Right lobe of liver (tissue), 6 donors: ENCODE data around the gene C5AR2. TPM values are rescaled to one million over a fixed set of nuclear protein-coding genes. Genes with fewer than 3 reads are reported as not detected.
"Not testable (repeated sequence)": the region's sequence is repeated elsewhere in the genome, so short reads cannot be mapped to it uniquely, and the experiment has no call there.

ENCODE experiments used
- ATAC-seq, 4 donors: fragments of 200-7000 bp; cut with Tn5 transposase; one replicate each; pipeline ENCODE4 v1.9.1; 2020; ENCODE audit warnings: mild to moderate bottlenecking in 4 of 4, moderate library complexity in 4 of 4
- DNase-seq, 3 donors: peaks; one replicate each; pipeline ENCODE4 v3.0.0-alpha.2; 2020
- H3K27ac ChIP-seq, 3 donors: fragments of 200-600 bp; one replicate each; pipeline ENCODE4 v1.8.0; 2022
- H3K27me3 ChIP-seq, 2 donors: fragments of 200-600 bp; one replicate each; pipeline ENCODE4 v1.8.0; 2022
- H3K36me3 ChIP-seq, 4 donors: fragments of 200-600 bp; sonication (generic) in 1 of 4; one replicate each; pipeline versions ENCODE4 v1.5.1 to v1.8.0; 2017 to 2022; ENCODE audit warnings: control low read depth in 1 of 4
- H3K4me1 ChIP-seq, 4 donors: fragments of 200-600 bp; sonication (generic) in 1 of 4; one replicate each; pipeline versions ENCODE4 v1.5.1 to v1.8.0; 2017 to 2022; ENCODE audit warnings: control low read depth in 1 of 4
- H3K4me3 ChIP-seq, 3 donors: fragments of 200-600 bp; one replicate each; pipeline ENCODE4 v1.8.0; 2022
- H3K9me3 ChIP-seq, 4 donors: fragments of 200-600 bp; sonication (generic) in 1 of 4; one replicate each; pipeline versions ENCODE4 v1.5.1 to v1.8.0; 2017 to 2022; ENCODE audit warnings: control low read depth in 1 of 4
- CTCF ChIP-seq, 4 donors: fragments of 200-600 bp in 3 of 4; fragments of 450-650 bp in 1 of 4; IDR thresholded peaks; one replicate each; pipeline versions ENCODE4 v1.5.1 to v1.8.0; 2016 to 2022; ENCODE audit warnings: antibody characterized with exemption in 4 of 4, mild to moderate bottlenecking in 2 of 4
- POLR2A ChIP-seq: fragments of 450-650 bp; IDR thresholded peaks from one replicate; pipeline ENCODE4 v1.6.1; 2017; ENCODE audit warnings: antibody characterized with exemption, mild to moderate bottlenecking
- WGBS: methylation state at CpG from one replicate; pipeline ENCODE4 v1.1.6; 2018; ENCODE audit warnings: low coverage, low lambda C conversion rate; ENCODE audit not compliant: insufficient coverage; ENCODE audit errors: missing lambda C conversion rate; 5-methylcytosine and 5-hydroxymethylcytosine counted together
- intact Hi-C, 2 donors: fragments of 100-400 bp; cut with DNase I; formaldehyde crosslinking; loops; one replicate each; pipeline versions ENCODE4 v1.11.2 to v1.14.1; 2022
- total RNA-seq, 6 experiments: library from RNA; depleted of rRNA in 2 of 6; stranded (reverse); fragments of >200 nt in 2 of 6; fragmentation: NEBNext Ultra II Directional in 3 of 6; extraction: Animal tissue kit (Norgen Biotek cat#: 25700) in 3 of 6; gene quantifications; one replicate each; pipeline versions ENCODE4 v1.1.0 to v1.2.4, GENCODE V29; 2016 to 2023
- donor health status: DM: no; HTN: yes; CAD: no.
- donor health status: DM: no; HTN: no; CAD: no.
- donor health status: DM: no; HTN: no; CAD: no.
- donor health status: DM: no; HTN: yes; CAD: no.
- donor health status: DM: no; HTN: yes; CAD: no.

Gene C5AR2
- total RNA-seq, 6 experiments from 2014 or later = 1.1 to 6.6 (median 3.7) TPM

DNA sequence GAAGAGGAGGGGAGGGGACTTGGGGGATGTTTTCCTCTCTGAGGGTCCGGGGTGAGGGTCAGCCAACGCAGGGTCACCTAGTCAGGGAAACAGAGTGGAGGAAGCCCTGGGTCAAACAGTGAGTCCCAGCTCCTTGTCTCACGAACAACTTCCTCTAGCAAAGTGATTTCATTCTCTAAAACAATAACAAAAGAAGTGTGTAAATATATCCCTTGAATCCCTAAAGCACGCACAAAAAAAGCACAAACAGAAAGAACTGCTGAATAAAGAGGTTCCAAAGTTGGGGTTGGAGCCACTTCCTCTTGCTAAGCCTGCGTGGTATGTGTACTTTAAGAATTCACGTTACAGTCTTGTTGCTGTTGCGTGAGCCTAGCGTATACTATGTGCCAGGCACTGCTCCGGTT lies 1.5 kb upstream of the C5AR2 start:
- H3K4me1 ChIP-seq = no peaks in the 10 kb centered on the region

DNA sequence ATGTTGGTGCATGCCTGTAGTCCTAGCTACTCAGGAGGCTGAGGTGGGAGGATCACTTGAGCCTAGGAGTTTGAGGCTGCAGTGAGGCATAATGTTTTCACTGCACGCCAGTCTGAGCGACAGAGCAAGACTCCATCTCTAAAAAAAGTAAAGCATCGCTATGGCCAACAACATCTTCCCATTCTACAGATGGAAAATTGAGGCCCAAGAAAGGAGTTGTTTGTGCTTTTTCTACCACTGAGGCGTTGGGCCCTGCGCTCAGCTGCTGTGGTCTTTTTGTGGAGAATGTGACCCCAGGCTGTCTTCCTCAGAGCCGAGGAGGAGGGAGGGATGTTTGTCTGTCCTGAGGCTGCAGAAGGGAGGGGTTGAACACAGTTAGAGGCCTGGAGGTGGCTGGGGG lies 485 bp upstream of the C5AR2 start:
- TF ChIP-seq CTCF (IDR thresholded peaks at IDR 0.05) = no peak
- Histone ChIP-seq H3K4me3 (no peak overlapping the region), H3K9me3 (no peaks in the 10 kb centered on the region), H3K36me3 (no peaks in the 10 kb centered on the region), H3K4me1 (no peaks in the 10 kb centered on the region), H3K27me3 (no peaks in the 10 kb centered on the region), H3K27ac (peak overlapping the region; percentile 21 to 81 (median 71))
- no peak for DNase-seq
- intact Hi-C loops = no loop called here
- WGBS = 78% methylated on average over 6 of the region's 6 CpGs
- no peak for ATAC-seq

More for the DNA sequence above, 1.5 kb upstream of the C5AR2 start:
- H3K27ac ChIP-seq = peak overlapping the region in 2 of 3 donors; percentile 71 to 81
- H3K4me3 ChIP-seq = no peak overlapping the region
- TF ChIP-seq CTCF (IDR thresholded peaks at IDR 0.05) (no peak), POLR2A (peak; percentile 43)
- no peaks in the 10 kb centered on the region for H3K9me3 ChIP-seq
- no peaks in the 10 kb centered on the region for H3K36me3 ChIP-seq
- ATAC-seq = peak; percentile 71 to 87 (median 74)
- intact Hi-C loops = no loop called here
- 59% methylated on average over 7 of the region's 9 CpGs for WGBS
- H3K27me3 ChIP-seq = no peaks in the 10 kb centered on the region
- DNase-seq = no peak

DNA sequence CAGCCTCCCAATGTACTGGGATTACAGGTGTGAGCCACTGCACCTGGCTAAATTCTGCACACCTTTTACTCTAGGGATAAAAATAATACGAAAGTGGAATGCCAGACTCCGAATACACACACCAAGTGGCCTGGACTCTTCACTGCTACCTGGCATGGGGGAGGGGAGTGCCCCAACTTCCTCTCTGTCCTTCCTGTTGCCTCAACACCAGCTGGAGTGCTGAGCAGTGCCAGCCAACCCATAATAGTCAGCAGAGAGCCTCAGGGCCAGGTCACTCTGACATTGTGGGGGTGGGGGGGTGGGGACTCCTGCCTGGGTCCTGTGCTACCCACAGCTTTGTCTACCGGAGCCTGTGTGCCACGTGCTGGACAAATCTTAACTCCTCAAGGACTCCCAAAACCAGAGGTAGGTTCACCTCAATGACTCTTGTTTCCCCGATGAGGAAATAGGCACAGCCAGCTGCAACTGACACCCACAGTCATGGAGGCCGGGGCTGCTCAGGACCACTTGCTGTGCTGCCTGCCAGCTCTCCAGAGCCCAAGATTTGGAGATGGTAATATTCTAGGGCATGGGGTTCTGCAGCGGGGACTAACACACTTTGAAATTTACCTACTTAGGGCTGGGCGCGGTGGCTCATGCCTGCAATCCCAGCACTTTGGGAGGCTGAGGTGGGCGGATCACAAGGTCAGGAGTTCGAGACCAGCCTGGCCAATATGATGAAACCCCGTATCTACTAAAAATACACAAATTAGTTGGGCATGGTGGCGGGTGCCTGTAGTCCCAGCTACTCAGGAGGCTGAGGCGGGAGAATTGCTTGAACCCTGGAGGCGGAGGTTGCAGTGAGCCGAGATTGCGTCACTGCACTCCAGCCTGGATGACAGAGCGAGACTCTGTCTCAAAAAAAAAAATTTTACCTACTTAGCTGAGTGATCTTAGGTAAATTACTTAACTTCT lies 5.1 kb downstream of the C5AR2 start:
- Histone ChIP-seq H3K27ac (peak overlapping the region; percentile 37 to 50 (median 44)), H3K4me3 (peak overlapping the region in 2 of 3 donors; percentile 24 to 32)
- H3K27me3 ChIP-seq, H3K4me1 ChIP-seq, H3K9me3 ChIP-seq, H3K36me3 ChIP-seq, intact Hi-C loops: not testable (repeated sequence)
- peak; percentile 65 to 90 (median 84) for ATAC-seq
- WGBS = 53% methylated on average over 9 of the region's 18 CpGs
- DNase-seq = peak; percentile 64 to 78 (median 76)

GRCh38 chr19:47339196-47339880 lies 7.4 kb downstream of the C5AR2 start:
- WGBS = 75% methylated on average over 7 of the region's 10 CpGs
- H3K4me1 ChIP-seq = no peaks in the 10 kb centered on the region
- ATAC-seq (no peak), DNase-seq (no peak)
- no peak overlapping the region for H3K27ac ChIP-seq
- H3K4me3 ChIP-seq = no peak overlapping the region
- no peaks in the 10 kb centered on the region for H3K36me3 ChIP-seq
- H3K9me3 ChIP-seq = no peaks in the 10 kb centered on the region
- intact Hi-C loops = no loop called here
- no peaks in the 10 kb centered on the region for H3K27me3 ChIP-seq
- TF ChIP-seq POLR2A = no peak
- TF ChIP-seq CTCF (IDR thresholded peaks at IDR 0.05) = no peak
